ENCODE measurements around the gene DACH1. TPM values are rescaled to one million over a fixed set of nuclear protein-coding genes. Genes with fewer than 3 reads are reported as not detected.

DACH1 gene
- total RNA-seq, 1 experiment from 2014 or later, result 1.2 TPM

GRCh38 chr13:71853725-71854124 is 13.3 kb downstream of the DACH1 start:
- no peaks in the 10 kb centered on the region for H3K36me3 ChIP-seq (ENCODE audit: control insufficient read depth, insufficient read depth, low read length)
- H3K9me3 ChIP-seq, result no peaks in the 10 kb centered on the region
- H3K27me3 ChIP-seq (replicated peaks; ENCODE audit: control insufficient read depth, insufficient read depth, low read length), result no peaks in the 10 kb centered on the region; the same call in 1 of the 2 replicates
- ChIA-PET POLR2A (no interaction called here), CTCF (no interaction called here)
- no peaks in the 10 kb centered on the region for H3K9me3 Mint-ChIP-seq (ENCODE audit: unreplicated experiment)
- no peak overlapping the region for H3K4me3 Mint-ChIP-seq (ENCODE audit: unreplicated experiment)
- intact Hi-C loops (cut with micrococcal nuclease; ENCODE audit: unreplicated experiment), result no loop called here
- no peaks in the 10 kb centered on the region for H3K4me1 Mint-ChIP-seq (ENCODE audit: low read depth, unreplicated experiment)
- no peaks in the 10 kb centered on the region for H3K27me3 Mint-ChIP-seq (ENCODE audit: insufficient read depth, unreplicated experiment)
- no peak overlapping the region for H3K27ac Mint-ChIP-seq (ENCODE audit: unreplicated experiment)
- TF ChIP-seq CTCF (IDR thresholded peaks at IDR 0.05; ENCODE audit: insufficient read depth in 1 of 2, low read depth in 1 of 2, low read length in 1 of 2, severe bottlenecking in 1 of 2, unreplicated experiment in 1 of 2), result no peak
- H3K4me3 ChIP-seq (ENCODE audit: low read depth, low read length), result no peak overlapping the region
- no peaks in the 10 kb centered on the region for H3K4me1 ChIP-seq
- DNase-seq, result no peak
- H3K36me3 Mint-ChIP-seq (ENCODE audit: insufficient read depth, unreplicated experiment), result no peaks in the 10 kb centered on the region
- BruUV-seq (replicated peaks), result no TSS peak

GRCh38 chr13:71852736-71853135 is 14.3 kb downstream of the DACH1 start:
- no peak overlapping the region for H3K4me3 ChIP-seq (ENCODE audit: low read depth, low read length)
- H3K27ac Mint-ChIP-seq (ENCODE audit: unreplicated experiment), result no peak overlapping the region
- H3K9me3 Mint-ChIP-seq (ENCODE audit: unreplicated experiment), result no peaks in the 10 kb centered on the region
- no peak overlapping the region for H3K4me3 Mint-ChIP-seq (ENCODE audit: unreplicated experiment)
- no peak for TF ChIP-seq CTCF (IDR thresholded peaks at IDR 0.05; ENCODE audit: insufficient read depth in 1 of 2, low read depth in 1 of 2, low read length in 1 of 2, severe bottlenecking in 1 of 2, unreplicated experiment in 1 of 2)
- intact Hi-C loops (cut with micrococcal nuclease; ENCODE audit: unreplicated experiment), result no loop called here
- no peaks in the 10 kb centered on the region for H3K4me1 Mint-ChIP-seq (ENCODE audit: low read depth, unreplicated experiment)
- no peaks in the 10 kb centered on the region for H3K9me3 ChIP-seq
- ChIA-PET CTCF (no interaction called here), POLR2A (no interaction called here)
- H3K27me3 Mint-ChIP-seq (ENCODE audit: insufficient read depth, unreplicated experiment), result no peaks in the 10 kb centered on the region
- no peaks in the 10 kb centered on the region for H3K36me3 ChIP-seq (ENCODE audit: control insufficient read depth, insufficient read depth, low read length)
- no peaks in the 10 kb centered on the region; the same call in 1 of the 2 replicates for H3K27me3 ChIP-seq (replicated peaks; ENCODE audit: control insufficient read depth, insufficient read depth, low read length)
- H3K36me3 Mint-ChIP-seq (ENCODE audit: insufficient read depth, unreplicated experiment), result no peaks in the 10 kb centered on the region
- no TSS peak for BruUV-seq (replicated peaks)
- no peak for DNase-seq
- H3K4me1 ChIP-seq, result no peaks in the 10 kb centered on the region

- intact Hi-C loops (cut with micrococcal nuclease; ENCODE audit: unreplicated experiment), result no loop called here
- H3K4me3 Mint-ChIP-seq (ENCODE audit: unreplicated experiment), result no peak overlapping the region
- Histone ChIP-seq H3K4me1 (no peaks in the 10 kb centered on the region), H3K27me3 (replicated peaks; ENCODE audit: control insufficient read depth, insufficient read depth, low read length) (no peaks in the 10 kb centered on the region; the same call in 1 of the 2 replicates), H3K9me3 (no peaks in the 10 kb centered on the region), H3K4me3 (ENCODE audit: low read depth, low read length) (no peak overlapping the region), H3K36me3 (ENCODE audit: control insufficient read depth, insufficient read depth, low read length) (no peaks in the 10 kb centered on the region)
- no peaks in the 10 kb centered on the region for H3K4me1 Mint-ChIP-seq (ENCODE audit: low read depth, unreplicated experiment)
- H3K9me3 Mint-ChIP-seq (ENCODE audit: unreplicated experiment), result no peaks in the 10 kb centered on the region
- DNase-seq, result no peak
- CTCF ChIA-PET, result no interaction called here
- BruUV-seq (replicated peaks), result no TSS peak
- no peaks in the 10 kb centered on the region for H3K36me3 Mint-ChIP-seq (ENCODE audit: insufficient read depth, unreplicated experiment)
- POLR2A ChIA-PET, result no interaction called here
- H3K27me3 Mint-ChIP-seq (ENCODE audit: insufficient read depth, unreplicated experiment), result no peaks in the 10 kb centered on the region
- no peak for TF ChIP-seq CTCF (IDR thresholded peaks at IDR 0.05; ENCODE audit: insufficient read depth in 1 of 2, low read depth in 1 of 2, low read length in 1 of 2, severe bottlenecking in 1 of 2, unreplicated experiment in 1 of 2)
- H3K27ac Mint-ChIP-seq (ENCODE audit: unreplicated experiment), result no peak overlapping the region
Observed at GRCh38 chr13:71851498-71852409, 15.2 kb downstream of the DACH1 start.

All from Caco-2 (cell line).